GM12891 (cell line): ENCODE measurements around the gene AOC2.
"Not testable (repeated sequence)": the region's sequence is repeated elsewhere in the genome, so short reads cannot be mapped to it uniquely, and the experiment has no call there.

Experiments
- DNase-seq: peaks from one replicate; pipeline ENCODE4 v3.0.0; 2011; ENCODE audit warnings: low spot score; ENCODE audit not compliant: insufficient read length
- FAIRE-seq: peaks from 2 replicates; lab custom pipeline; 2011; peaks lifted over from hg19 to GRCh38; lab: Jason Lieb, UNC
- PAX5 ChIP-seq: IDR thresholded peaks from 2 replicates; pipeline ENCODE4 v1.6.1; 2011; ENCODE audit warnings: low read length, moderate library complexity, mild to moderate bottlenecking; ENCODE audit not compliant: insufficient read depth, severe bottlenecking
- POLR2A ChIP-seq: IDR thresholded peaks from 2 replicates; pipeline ENCODE4 v1.6.1; 2011; ENCODE audit warnings: low read depth, low read length, control low read depth
- POLR2AphosphoS5 ChIP-seq: IDR thresholded peaks from 2 replicates; pipeline ENCODE4 v1.6.1; 2011; ENCODE audit warnings: low read depth, low read length, control low read depth
- POU2F2 ChIP-seq: IDR thresholded peaks from 2 replicates; pipeline ENCODE4 v1.6.1; 2011; ENCODE audit warnings: low read depth, mild to moderate bottlenecking, control low read depth, low read length, moderate library complexity
- SPI1 ChIP-seq: IDR thresholded peaks from 2 replicates; pipeline ENCODE4 v1.6.1; 2011; ENCODE audit warnings: low read depth, low read length, control low read depth
- TAF1 ChIP-seq: IDR thresholded peaks from 2 replicates; pipeline ENCODE4 v1.6.1; 2011; ENCODE audit warnings: low read depth, low read length, control low read depth

The AOC2 gene

DNA sequence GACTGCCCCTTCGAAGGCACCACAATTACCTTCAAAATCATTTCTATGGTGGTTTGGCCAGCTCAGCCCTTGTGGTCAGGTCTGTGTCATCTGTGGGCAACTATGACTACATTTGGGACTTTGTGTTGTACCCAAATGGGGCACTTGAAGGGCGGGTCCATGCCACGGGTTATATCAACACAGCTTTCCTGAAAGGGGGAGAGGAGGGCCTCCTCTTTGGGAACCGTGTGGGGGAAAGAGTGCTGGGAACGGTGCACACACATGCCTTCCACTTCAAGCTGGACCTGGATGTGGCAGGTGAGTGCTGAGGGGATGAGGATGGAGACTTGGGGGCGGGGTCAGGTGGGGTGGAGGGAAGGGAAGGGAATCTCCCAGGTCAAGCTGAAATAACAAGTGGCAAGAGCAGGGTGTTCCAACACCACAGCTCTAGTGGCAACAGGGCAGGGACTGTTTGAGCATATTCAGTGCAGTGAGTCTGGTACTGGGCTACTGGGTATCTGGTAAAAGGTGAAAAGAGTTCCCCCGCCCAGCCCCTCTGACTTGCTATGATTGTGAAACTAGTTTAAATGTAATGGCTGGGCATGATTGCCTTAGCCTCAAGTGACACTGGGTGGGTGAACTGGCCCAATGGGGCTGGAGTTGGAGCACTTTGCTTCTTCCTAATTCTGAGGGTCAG, 1.7 kb downstream of the AOC2 start:
- FAIRE-seq (peak; percentile 40), DNase-seq (no peak)
- peak; percentile 56; the same call in 1 of the 2 replicates for TF ChIP-seq POLR2AphosphoS5
- TF ChIP-seq SPI1: no peak

DNA sequence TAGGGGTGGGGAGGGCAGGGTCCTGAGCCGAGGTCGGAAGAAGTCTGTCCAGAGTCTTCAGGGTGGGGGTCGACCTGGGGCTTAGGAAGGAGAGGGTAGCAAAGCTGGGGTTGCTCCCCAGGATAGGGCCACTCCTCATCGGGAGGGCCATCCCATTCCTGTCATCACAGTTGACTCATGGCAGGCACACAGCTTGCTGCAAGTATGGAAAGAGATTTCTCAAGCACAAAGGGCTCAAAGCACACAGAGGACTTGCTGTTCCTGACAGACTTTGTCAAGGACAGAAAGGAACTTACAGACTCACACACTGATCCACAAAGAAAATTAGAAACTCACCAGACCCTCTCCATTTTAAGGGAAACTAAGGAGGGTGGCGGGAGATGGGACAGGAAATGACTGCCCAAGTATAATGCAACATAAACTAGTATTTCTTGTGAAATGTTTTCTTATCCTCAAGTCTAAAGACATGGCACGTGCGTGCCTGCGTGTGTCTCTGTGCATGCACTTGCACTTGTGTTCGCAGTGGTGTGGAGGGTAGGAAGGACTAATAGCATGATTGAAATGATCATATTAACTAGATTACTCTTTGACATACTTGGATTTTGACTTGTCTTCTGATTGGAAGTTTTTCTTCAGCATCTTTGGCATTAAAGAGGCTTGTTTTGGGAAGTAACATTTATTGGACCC, 2.4 kb downstream of the AOC2 start:
- DNase-seq: no peak
- FAIRE-seq: no peak
- peak; percentile 54 for TF ChIP-seq POLR2AphosphoS5
- no peak for TF ChIP-seq TAF1
- no peak for TF ChIP-seq SPI1
- no peak for TF ChIP-seq POU2F2
- TF ChIP-seq PAX5: no peak
- TF ChIP-seq POLR2A: peak; percentile 32; the same call in 1 of the 2 replicates

DNA sequence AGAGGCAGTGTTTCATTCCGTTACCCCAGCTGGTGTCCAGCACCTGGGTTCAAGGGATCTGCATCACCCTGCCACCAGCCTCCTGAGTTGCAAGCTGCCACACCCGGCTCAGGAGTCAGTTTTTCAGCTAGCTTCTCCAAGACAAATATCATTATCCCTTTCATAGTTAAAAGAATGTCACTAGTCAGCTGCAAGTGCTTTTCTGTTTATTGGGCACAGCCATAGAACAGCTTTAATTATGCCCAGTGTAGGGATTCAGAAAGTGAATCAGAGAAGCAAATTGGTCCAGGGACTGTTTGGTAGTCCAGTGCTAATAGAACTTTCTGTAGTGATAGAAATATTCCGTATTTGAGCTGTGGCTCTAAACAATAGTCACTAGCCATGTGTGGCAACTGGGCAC, 3.7 kb downstream of the AOC2 start:
- FAIRE-seq (no peak), DNase-seq (no peak)
- no peak for TF ChIP-seq PAX5
- TF ChIP-seq TAF1: no peak
- no peak for TF ChIP-seq POU2F2
- no peak for TF ChIP-seq POLR2AphosphoS5
- no peak for TF ChIP-seq SPI1
- no peak for TF ChIP-seq POLR2A

DNA sequence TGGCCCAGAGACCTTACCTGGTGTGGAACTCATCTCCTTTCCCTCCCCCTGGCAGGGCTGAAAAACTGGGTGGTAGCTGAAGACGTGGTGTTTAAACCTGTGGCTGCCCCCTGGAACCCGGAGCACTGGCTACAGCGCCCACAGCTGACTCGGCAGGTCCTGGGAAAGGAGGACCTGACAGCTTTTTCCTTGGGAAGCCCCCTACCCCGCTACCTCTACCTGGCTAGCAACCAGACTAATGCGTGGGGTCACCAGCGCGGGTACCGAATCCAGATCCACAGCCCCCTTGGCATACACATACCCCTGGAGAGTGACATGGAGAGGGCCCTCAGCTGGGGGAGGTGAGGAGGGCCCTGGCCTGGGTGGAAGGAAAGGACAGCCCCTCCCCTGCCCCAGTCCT, 4.7 kb downstream of the AOC2 start:
- DNase-seq: no peak
- no peak for FAIRE-seq
- TF ChIP-seq TAF1 (no peak), PAX5 (no peak)

DNA sequence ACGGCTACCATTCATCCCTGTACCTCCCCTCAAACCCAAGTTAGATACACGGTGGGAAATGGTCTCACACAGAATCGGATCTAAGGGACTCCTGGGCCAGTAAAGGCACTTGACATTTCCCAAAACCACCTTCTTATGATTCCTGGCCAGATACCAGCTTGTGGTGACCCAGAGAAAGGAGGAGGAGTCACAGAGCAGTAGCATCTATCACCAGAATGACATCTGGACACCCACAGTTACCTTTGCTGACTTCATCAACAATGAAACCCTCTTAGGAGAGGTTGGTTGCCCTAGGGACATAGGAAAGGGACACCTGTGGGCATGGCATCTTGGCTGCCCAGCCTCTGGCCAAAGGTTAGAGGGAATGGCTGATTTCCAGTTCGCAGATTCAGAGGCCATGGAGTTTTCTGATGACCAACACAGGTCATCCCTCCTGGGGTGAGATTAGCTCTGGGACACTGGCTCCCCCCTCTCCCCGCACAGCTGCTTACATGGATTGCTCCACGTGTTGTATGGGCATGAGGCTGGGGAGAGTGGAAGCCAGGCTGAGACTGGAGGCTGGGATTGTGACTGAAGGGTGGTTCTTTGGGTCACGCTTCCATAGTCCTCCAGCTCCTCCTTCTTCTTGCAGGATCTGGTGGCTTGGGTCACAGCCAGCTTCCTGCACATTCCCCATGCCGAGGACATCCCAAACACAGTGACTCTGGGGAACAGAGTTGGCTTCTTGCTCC, 5.2 kb downstream of the AOC2 start:
- DNase-seq: no peak
- peak; percentile 50 for FAIRE-seq
- TF ChIP-seq SPI1 (no peak), POLR2AphosphoS5 (no peak), PAX5 (no peak), POLR2A (no peak), TAF1 (no peak), POU2F2 (no peak)

DNA sequence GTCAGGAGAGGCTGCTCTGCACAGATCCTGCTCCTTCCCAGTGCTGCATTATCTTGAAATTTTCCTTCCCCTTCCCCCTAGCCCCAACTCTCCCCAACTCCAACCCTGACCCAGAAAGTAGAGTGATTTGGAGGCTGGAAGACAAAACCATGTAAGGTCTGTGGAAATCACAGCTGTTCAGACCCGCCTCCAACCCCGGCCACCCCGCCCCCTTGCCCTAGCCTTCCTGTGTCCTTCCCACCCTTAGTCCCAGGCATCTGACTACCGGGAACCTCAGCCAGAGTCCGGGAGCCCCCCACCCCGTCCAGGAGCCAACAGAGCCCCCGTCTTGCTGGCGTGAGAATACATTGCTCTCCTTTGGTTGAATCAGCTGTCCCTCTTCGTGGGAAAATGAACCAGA, 6.6 kb downstream of the AOC2 start, which contains the start of gene AOC3:
Gene AOC3 (plus strand): TSS at position 246 of the 400 bp plus-strand sequence. CDS start 145 bp downstream, at position 391.
- FAIRE-seq (no peak), DNase-seq (no peak)
- TF ChIP-seq SPI1 (no peak), POU2F2 (no peak), POLR2A (no peak), TAF1 (no peak), POLR2AphosphoS5 (no peak), PAX5 (no peak)

DNA sequence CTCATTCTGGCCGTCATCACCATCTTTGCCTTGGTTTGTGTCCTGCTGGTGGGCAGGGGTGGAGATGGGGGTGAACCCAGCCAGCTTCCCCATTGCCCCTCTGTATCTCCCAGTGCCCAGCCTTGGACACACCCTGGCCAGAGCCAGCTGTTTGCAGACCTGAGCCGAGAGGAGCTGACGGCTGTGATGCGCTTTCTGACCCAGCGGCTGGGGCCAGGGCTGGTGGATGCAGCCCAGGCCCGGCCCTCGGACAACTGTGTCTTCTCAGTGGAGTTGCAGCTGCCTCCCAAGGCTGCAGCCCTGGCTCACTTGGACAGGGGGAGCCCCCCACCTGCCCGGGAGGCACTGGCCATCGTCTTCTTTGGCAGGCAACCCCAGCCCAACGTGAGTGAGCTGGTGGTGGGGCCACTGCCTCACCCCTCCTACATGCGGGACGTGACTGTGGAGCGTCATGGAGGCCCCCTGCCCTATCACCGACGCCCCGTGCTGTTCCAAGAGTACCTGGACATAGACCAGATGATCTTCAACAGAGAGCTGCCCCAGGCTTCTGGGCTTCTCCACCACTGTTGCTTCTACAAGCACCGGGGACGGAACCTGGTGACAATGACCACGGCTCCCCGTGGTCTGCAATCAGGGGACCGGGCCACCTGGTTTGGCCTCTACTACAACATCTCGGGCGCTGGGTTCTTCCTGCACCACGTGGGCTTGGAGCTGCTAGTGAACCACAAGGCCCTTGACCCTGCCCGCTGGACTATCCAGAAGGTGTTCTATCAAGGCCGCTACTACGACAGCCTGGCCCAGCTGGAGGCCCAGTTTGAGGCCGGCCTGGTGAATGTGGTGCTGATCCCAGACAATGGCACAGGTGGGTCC, 7.2 kb downstream of the AOC2 start:
- not testable (repeated sequence) for FAIRE-seq, DNase-seq

DNA sequence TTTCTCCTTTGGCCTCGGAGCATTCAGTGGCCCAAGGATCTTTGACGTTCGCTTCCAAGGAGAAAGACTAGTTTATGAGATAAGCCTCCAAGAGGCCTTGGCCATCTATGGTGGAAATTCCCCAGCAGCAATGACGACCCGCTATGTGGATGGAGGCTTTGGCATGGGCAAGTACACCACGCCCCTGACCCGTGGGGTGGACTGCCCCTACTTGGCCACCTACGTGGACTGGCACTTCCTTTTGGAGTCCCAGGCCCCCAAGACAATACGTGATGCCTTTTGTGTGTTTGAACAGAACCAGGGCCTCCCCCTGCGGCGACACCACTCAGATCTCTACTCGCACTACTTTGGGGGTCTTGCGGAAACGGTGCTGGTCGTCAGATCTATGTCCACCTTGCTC, 8.0 kb downstream of the AOC2 start:
- DNase-seq (no peak), FAIRE-seq (no peak)
- no peak for TF ChIP-seq TAF1
- no peak for TF ChIP-seq POLR2A
- no peak for TF ChIP-seq SPI1
- no peak for TF ChIP-seq POU2F2
- TF ChIP-seq PAX5: no peak
- TF ChIP-seq POLR2AphosphoS5: no peak

DNA sequence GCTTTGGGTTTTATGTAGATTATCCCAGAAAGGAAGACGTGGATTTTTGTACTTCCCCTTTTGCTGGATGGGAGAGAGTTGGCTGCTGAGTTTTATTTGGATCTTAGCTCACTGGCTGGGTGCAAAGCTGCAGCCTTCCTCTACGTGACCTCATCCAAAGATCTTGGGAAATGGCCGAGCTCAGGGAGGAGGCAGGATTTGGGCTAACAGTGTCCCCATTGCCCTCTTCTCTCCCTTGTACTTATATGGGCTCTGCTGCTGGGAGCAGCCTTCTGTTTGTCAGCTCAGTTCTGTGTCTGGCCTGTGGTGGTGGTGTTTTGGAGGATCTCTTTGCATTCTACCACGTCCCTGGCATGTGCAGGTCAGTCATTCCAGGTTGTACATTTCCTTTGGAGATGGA, 8.6 kb downstream of the AOC2 start:
- no peak for TF ChIP-seq TAF1
- no peak for TF ChIP-seq POLR2A
- TF ChIP-seq POU2F2: no peak
- TF ChIP-seq POLR2AphosphoS5: no peak
- TF ChIP-seq SPI1: no peak
- TF ChIP-seq PAX5: no peak
- DNase-seq: no peak
- FAIRE-seq: no peak

DNA sequence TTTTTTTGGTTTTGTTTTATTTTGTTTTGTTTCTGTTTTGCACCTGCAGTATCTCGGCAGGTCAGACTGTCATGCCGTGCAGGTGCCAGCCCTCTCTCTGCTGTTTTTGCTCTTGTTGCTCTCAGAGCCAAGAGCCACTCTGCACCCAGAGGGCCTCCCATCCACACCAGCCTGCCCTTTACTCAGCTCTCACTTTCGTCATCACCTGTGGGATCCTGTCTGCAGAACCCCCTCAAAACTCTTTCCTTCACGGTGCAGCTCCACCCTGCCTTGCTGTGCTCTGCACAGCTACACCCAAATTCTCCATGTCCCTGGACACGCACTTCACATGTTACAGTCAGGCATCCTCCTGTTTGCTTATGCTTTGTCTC, 9.2 kb downstream of the AOC2 start:
- TF ChIP-seq POLR2A: no peak
- no peak for TF ChIP-seq TAF1
- no peak for TF ChIP-seq POU2F2
- TF ChIP-seq SPI1: no peak
- no peak for TF ChIP-seq POLR2AphosphoS5
- TF ChIP-seq PAX5: no peak
- FAIRE-seq (no peak), DNase-seq (no peak)
